Retina (tissue), 1 donor: ENCODE data around the gene GJB6.

Experiments used
- DNase-seq: peaks from one replicate; pipeline ENCODE4 v3.0.0-alpha.2; 2016

The GJB6 gene

DNA sequence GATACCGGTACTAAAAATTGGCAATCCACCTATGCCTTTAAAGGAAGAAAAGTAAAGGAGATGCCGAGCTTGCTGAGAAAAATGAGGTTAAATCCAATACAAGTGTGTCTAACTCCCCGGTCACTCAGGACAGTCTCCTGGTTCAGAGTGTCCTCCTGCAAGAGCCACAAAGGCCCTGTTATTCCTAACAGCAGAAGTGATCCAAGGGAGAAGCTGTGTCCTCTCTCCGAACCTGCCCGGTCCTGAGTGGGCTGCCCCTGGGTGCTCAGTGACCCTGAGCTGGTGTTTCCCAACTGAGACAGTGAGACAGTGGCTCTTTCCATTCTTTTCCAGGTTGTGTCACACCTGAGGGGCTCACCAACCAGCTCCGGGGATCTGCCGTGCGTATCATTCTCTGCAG is 4.8 kb downstream of the GJB6 start:
- DNase-seq: no peak

DNA sequence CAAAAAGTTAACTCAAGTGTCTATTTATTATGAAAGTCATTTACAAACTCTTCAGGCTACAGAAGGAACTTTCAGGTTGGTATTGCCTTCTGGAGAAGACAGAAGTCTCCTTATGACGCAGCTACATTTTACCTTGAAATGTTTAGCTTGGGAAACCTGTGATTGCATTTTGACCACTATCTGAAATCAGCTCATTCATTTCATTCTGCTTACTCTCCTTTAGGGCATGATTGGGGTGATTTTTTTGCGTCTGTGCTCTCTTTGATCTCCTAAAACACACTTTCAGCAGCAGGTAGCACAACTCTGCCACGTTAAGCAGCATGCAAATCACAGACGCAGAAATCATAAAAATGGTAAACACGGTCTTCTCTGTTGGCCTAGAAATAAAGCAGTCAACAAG is 9.6 kb downstream of the GJB6 start:
- no peak for DNase-seq

DNA sequence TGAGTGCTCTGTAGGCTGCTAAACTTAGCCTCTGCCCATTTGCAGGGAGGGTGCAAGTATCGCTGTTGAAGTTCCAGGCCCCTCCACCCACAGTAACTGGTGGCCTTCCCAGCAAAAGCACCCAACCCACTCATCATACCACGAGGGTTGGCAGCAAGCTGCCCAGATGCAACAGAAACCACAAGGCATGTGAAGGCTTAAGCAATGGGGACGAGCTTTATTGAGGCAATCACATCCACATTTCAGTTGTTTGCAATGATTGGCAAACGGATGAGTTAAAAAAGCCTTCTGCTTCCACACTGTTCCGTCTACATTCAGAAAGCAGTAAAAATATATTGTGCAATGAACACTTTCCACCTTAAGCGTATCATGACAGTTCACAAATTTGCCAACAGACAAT is 10.3 kb downstream of the GJB6 start:
- DNase-seq: no peak

DNA sequence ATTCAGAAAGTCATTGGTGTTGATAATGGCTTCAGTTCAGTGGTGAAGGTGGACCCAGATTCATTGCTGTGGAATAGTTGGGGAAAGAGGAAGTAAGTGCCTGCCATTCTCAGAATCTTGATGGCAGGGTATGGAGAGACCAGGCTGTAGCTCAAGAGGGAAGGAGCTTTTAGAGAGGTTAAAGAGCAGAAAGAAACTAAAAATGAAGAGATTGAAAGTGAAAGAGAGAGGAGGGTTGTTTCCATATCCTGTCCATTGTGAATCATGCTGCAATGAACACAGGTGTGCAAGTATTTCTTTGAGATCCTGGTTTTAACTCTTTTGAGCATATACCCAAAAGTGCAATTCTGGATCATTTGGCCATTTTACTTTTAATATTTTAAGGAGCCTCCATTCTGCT is 12.5 kb downstream of the GJB6 start:
- no peak for DNase-seq

DNA sequence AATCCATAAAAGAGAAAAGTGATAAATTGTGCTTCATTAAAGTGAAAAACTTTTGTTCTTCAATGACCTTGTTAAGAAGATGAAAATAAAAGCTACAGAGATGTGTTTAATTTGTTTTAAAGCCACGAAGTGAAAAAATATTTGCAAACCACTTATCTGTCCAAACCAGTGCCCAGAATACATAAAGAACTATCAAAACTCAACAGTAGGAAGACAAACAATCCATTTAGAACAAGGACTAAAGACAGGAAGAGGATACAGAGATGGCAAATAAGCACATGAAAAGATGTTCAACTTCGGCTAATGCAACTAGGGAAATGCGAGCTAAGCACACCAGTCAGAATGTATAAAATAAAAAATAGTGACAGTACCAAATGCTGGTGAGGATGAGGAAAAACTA is 15.0 kb downstream of the GJB6 start:
- no peak for DNase-seq

DNA sequence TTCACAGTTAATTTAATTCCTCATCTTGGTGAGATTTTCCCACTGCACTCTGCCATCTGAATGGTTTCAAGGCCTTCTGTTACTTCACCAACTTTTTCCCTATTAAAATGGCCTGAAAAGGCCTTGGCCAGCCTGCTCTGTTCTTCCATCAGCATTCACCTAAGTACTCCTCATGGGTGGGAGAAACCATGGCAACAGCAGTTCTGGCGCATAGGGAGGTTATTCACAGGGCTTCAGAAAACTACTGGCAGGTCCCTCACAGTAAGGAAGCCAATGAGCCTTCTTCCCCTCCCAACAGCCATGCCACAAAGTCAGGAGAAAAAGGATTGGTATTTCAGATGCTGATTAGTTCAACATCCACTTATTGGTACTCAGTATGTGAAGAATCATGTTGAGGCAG is 22.2 kb downstream of the GJB6 start:
- DNase-seq: no peak

DNA sequence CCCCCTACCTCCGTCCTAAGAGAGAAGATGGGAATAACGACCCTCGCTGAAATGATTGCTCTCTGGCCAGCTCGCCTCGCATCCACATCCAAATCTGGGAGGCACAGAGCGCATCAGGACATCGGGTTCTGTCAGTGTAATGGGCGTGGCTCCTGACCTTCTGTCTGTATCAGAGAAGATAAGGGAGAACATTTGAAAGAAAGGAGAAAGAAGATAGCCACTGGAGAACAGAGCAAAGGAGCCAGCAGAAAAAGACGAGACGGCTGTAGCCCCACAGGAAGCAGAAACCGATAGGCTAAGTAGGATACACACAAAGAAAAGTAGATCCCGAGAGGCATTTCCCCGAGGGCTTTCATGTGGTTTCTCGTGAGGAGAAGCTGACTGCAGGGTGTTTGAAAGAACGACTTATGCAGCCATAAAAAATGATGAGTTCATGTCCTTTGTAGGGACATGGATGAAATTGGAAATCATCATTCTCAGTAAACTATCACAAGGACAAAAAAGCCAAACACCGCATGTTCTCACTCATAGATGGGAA is 25.4 kb downstream of the GJB6 start:
- no peak for DNase-seq

DNA sequence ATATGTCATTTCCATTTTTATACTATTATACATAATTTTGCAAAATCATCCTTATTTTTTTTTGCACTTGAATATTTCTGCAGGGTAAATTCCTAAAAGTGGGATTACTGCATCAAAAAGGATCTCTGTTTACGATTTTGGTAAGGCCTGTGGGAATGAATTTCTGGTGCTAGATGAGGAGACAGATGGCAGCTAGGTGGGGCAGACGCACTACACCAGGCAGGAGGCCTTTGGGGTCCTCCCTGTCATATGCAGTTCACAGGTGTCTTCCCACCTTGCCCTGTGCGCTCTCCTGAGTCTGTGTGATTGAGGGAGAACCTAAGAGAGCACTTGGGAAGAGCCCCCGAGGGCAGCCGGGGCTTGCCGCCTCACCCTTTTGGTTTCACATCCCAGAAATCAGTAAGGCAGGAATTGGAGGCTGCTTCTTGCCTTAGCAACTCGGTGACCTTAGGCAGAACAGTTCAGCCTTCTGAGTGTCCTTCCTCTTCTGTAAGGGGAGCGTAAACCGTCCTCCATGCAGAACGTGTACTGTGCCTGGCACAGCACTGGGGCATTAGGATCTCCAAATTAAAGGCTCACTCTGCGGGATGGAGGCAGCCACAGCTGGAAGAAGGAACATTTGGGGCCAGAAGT is 25.9 kb downstream of the GJB6 start:
- DNase-seq: no peak

DNA sequence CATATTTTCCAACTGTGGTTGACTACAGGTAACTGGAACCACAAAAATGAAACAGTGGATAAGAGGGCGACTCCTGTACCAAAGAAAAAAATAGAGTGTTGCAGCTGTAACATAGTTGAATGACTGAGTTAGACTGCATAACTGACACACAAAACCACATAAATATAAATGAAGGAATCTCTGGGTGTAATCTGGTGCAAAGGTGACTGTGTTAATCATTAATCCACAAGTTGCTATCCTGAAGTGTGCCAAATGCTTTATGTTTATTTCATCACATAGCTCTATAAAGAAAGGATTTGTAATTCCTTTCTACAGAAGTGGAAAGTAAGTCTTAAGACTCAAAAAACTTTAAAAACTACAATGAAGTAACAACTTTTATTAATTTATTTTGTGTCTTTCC is 33.3 kb downstream of the GJB6 start:
- DNase-seq: no peak

DNA sequence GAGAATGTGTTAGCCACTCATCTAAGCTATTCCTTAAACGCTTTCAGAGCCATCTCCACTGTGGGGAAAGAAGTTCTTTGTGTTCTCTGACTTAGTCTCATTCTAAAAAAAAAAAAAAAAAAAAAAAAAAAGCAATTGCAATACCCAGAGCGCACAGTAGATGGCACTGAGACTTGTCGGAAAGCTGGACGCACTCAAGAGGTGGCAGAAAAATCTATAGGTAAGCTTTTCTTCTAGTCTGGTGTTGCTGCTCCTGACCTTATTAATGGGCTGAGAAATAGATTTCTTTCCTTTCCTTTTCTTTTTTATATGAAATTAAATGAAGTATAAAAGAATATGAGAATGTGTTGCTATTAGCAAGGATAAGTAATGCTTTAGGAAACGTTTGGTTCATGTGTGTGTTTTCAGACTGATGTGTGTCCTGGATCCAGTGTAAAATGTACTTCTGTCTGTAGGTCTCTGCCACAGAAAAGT is 34.7 kb downstream of the GJB6 start:
- peak; percentile 90 for DNase-seq

DNA sequence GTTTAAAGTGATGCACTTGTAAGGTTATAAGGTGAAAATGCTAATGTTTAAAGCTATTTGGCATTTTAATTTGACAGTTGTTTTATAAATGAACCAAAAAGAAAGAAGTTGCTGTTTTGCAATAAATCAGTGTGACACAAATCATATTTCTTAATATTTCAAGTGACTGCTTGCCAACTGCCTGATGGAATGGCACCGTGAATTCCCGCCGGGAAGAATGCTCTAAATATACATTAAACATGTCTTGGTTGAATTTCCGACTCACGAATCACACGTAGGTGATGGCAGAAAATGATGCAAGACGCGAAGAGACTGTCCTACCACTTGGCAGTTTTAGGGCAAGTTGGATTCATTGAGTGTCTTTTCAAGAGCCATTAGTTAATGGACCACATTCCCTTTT is 36.3 kb downstream of the GJB6 start:
- no peak for DNase-seq

DNA sequence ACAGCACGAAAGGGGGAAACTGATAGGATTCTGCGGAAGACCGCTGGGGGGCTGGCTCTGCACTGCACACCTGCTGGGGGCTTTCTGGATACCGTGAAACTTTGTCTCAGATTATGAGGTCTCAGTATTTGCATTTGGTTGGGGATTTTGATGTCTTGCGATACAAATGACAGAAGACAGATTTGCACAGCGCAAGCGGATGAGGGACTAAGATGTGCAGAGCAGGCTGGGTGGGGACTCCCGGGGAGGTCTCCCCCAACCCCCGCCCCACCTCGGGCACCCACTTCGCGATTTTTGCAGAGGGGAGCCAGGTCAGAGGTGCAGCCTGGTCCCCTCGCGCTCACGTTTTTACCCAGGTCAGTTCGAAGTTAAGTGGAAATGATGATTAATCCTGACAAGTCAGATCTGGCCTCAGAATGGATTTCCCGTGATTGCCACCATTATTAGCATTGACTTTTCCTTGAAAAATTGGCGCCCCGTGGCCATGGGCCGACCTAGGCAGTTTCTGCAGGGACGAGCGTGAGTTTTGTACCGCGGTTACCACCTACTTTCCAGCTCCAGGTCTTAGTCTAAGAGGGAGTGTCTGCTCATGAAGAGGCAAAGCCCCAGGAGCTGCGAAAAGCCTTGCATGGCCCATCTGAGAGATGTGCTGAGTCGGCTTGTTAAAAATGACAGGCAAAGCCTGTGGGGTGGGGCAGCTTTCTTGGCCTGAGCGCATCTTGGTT is 38.0 kb downstream of the GJB6 start:
- DNase-seq: peak; percentile 66

DNA sequence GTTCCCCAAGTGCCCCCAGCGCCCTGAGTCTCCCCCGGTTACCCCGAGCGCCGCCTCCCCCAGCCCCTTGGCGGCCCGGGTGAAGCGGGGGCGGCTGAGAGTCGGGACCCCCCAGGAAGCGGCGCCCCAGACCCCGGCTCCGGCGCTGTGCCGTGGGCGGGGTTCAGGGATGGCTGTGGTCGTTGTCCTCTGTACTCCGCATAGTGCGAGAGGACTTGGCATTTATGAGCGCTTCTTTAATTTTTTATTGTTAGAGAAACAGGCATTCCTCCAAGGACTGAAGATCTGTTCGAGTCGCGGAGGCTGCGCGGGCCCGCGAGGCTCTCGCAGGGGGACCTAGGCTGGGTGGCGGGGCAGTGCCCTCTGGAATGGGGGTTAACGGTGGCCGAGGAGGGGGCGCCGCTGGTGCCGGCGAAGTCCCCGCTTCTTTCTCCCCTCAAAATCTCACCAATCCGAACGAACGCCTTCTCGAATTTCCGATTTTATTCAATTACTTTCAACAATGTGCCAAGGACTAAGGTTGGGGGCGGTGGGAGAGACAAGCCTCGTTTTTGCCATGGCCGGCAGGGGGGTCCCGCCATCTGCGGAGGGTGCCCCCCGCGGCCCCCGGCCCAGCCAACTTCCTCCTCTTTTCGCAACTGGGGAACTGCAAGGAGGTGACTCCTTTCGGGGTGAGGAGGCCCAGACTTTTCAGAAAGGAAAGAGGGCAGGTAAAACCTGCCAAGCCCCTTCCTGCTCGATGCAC is 38.8 kb downstream of the GJB6 start:
- peak; percentile 62 for DNase-seq

DNA sequence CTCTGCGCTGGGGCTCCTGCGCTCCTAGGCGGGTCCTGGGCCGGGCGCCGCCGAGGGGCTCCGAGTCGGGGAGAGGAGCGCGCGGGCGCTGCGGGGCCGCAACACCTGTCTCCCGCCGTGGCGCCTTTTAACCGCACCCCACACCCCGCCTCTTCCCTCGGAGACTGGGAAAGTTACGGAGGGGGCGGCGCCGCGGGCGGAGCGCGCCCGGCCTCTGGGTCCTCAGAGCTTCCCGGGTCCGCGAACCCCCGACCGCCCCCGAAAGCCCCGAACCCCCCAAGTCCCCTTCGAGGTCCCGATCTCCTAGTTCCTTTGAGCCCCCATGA is 39.3 kb downstream of the GJB6 start, which contains the start of gene GJB2:
GJB2 (minus strand) TSS at position 103 of the 326 bp plus-strand sequence. CDS start 3,357 bp downstream, outside the sequence.
- DNase-seq: no peak

DNA sequence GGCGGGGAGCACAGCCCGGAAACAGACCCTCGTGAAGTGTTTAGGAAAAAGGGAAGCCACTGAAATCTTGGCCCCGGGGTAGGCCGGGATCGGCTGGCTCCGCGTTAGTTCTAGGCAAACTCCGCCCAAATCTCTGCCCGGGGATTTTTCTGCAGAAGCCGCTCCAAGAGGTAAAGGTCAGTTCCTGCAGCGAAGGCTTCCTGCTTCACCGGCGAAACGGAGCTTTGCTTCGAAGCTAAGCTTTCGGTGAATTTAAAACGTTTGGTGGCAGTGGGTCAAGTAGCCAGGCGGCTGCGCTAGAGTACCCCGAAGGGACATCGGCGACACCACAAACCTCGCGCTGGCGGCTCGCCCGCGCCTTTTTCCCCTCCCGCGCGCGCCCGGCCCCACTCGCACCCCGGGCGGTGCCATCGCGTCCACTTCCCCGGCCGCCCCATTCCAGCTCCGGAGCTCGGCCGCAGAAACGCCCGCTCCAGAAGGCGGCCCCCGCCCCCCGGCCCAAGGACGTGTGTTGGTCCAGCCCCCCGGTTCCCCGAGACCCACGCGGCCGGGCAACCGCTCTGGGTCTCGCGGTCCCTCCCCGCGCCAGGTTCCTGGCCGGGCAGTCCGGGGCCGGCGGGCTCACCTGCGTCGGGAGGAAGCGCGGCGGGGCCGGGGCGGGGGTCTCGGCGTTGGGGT is 39.8 kb downstream of the GJB6 start:
- DNase-seq: peak; percentile 61

DNA sequence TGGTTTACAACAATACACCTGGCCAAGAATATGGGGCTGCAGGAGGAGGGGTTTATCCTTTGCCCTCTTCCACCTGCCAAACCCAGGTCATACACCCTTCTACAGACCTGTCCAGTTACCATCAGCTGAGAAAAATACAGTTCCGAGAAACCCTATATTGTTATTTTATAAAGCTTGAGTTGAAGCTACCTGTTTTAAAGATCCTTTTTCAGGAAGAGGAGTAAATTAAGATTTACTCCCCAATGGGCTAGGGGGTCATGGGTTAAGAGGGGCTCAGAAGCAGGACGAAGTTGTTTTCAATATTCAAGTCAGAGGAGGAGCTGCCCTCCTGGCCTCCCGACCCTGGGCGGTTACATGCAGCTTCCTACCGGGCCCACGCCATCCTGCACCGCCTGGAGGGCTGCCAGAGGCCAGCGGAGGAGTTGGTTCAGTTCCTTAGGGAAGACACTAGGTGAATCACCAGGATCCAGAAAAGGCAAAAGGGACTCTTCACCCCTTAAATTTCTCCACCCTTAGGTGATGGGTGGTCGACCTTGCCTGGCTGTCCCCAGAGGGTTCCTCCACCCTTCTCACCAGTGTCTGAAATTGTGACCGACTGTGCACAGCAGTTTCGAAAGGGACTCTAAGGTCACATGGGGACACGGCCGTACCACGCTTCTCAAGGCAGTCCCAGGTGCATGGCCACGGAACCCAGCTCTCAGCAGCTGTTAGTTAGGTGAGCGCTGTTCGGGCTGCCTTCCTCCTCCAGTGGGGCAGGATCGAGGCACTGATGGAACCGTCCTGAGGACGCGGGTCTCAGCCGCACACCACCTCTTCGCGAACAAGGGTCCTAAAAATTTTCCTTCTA is 40.6 kb downstream of the GJB6 start:
- no peak for DNase-seq

DNA sequence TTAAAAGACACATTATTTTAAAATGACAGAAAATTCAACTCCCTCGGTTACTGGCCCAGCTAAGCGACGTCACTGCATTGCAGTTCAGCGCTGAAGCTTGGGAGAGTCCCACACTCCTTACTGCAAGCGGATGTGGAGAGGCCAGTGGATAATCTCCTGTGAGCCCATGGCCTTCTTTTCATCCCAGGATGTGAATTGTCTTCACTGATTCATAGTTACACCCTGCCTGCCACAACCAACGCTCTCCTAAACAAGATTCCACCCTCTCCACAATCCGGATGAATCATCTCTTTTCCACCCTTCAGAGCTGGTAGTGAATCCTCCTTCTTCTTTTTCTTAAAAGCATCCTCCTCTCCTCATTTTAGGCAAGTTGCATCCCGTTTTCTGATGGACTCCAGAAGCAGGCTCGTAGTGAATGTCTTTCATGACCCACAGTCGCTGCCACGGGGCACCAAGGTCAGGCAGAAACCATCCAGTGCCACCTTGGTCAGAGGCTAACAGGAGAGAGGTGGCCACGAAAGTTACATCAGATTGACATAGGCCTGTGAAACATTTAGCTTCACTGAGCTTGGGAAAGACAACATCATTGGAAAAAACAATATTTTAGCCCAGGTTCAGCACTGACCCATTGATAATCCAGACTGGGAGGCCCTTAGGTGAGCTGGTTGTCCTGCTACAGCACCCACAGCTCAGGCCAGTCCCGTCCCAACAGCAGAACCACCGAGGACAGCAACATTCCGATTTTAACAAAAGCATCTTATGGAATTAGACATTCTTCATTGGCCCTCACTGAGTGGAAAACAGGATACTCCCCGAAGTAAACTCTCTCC is 41.4 kb downstream of the GJB6 start:
- no peak for DNase-seq

DNA sequence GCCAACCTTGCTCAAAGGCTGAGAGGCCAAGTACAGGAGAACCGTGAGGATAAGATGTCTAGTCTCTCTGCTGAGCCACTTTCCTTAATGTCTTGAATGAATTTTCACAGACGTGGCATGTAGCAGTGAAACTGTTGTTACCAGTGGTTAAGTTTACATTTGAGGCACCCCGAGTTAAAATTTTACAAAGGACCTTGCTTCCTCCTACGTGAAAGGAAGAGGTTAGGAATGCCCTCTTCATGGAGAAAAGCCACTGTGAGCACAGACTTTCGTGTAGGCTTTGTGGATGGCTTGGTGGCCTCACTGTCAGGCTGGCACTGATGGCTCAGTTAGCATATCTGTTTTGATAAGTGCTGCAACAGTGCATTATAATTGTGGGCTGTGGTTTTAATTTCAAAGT is 42.0 kb downstream of the GJB6 start:
- DNase-seq: no peak

DNA sequence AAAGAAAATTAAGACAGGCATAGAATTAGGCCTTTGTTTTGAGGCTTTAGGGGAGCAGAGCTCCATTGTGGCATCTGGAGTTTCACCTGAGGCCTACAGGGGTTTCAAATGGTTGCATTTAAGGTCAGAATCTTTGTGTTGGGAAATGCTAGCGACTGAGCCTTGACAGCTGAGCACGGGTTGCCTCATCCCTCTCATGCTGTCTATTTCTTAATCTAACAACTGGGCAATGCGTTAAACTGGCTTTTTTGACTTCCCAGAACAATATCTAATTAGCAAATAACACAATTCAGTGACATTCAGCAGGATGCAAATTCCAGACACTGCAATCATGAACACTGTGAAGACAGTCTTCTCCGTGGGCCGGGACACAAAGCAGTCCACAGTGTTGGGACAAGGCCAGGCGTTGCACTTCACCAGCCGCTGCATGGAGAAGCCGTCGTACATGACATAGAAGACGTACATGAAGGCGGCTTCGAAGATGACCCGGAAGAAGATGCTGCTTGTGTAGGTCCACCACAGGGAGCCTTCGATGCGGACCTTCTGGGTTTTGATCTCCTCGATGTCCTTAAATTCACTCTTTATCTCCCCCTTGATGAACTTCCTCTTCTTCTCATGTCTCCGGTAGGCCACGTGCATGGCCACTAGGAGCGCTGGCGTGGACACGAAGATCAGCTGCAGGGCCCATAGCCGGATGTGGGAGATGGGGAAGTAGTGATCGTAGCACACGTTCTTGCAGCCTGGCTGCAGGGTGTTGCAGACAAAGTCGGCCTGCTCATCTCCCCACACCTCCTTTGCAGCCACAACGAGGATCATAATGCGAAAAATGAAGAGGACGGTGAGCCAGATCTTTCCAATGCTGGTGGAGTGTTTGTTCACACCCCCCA is 43.2 kb downstream of the GJB6 start:
- DNase-seq: no peak

DNA sequence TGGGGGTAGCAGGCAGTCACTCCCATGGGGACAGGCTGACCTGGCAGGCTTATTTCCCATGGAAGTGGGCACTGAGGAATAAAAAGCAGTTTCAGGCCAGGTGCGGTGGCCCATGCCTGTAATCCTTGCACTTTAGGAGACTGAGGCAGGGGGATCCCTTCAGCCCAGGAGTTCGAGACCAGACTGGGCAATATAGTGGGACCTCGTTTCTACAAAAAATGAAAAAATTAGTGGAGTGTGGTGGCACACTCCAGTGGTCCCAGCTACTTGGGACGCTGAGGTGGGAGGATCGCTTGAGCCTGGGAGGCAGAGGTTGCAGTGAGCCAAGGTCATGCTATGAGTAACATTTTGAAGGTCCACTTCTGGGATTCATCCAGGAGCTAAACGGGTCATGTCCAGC is 45.3 kb downstream of the GJB6 start:
- no peak for DNase-seq
